ENCODE measurements around the gene JMJD6.
"Not testable (repeated sequence)": the region's sequence is repeated elsewhere in the genome, so short reads cannot be mapped to it uniquely, and the experiment has no call there.

DNA sequence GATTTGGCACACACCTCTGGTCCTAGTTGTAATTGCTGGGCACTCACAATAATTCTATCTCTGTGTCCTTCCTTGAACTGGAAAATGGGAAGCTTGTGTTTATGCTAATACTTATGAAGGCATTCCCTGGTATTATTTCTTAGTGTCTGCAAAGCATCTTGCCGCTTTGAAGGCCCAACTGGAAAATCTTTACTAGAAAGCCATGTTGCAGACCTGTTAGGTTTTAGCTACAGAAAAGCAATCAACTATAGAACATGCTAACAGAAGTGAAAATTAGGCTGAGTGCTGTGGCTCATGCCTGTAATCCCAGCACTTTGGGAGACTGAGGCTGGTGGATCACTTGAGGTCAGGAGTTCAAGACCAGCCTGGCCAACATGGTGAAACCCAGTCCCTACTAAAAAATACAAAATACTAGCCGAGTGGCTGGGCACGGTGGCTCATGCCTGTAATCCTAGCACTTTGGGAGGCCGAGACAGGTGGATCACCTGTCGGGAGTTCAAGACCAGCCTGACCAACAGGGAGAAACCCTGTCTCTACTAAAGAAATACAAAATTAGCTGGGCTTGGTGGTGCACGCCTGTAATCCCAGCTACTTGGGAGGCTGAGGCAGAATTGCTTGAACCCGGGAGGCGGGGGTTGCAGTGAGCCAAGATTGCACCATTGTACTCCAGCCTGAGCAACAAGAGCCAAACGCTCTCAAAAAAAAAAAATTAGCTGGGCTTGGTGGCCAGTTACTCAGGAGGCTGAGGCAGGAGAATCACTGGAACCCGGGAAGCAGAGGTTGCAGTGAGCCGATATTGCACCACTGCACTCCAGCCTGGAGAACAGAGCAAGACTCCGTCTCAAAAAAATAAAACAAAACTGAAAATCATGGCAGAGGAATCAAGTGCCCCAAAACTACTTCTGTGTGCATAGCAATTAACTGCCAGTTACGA is 5.7 kb upstream of the JMJD6 start:
- TF ChIP-seq, protein P1, sequence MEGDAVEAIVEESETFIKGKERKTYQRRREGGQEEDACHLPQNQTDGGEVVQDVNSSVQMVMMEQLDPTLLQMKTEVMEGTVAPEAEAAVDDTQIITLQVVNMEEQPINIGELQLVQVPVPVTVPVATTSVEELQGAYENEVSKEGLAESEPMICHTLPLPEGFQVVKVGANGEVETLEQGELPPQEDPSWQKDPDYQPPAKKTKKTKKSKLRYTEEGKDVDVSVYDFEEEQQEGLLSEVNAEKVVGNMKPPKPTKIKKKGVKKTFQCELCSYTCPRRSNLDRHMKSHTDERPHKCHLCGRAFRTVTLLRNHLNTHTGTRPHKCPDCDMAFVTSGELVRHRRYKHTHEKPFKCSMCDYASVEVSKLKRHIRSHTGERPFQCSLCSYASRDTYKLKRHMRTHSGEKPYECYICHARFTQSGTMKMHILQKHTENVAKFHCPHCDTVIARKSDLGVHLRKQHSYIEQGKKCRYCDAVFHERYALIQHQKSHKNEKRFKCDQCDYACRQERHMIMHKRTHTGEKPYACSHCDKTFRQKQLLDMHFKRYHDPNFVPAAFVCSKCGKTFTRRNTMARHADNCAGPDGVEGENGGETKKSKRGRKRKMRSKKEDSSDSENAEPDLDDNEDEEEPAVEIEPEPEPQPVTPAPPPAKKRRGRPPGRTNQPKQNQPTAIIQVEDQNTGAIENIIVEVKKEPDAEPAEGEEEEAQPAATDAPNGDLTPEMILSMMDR (IDR thresholded peaks at IDR 0.05), result not testable (repeated sequence)
- peak; percentile 48 for TF ChIP-seq POLR2AphosphoS5 (IDR thresholded peaks at IDR 0.05; ENCODE audit: low read depth, low read length)
- TF ChIP-seq, protein P2, sequence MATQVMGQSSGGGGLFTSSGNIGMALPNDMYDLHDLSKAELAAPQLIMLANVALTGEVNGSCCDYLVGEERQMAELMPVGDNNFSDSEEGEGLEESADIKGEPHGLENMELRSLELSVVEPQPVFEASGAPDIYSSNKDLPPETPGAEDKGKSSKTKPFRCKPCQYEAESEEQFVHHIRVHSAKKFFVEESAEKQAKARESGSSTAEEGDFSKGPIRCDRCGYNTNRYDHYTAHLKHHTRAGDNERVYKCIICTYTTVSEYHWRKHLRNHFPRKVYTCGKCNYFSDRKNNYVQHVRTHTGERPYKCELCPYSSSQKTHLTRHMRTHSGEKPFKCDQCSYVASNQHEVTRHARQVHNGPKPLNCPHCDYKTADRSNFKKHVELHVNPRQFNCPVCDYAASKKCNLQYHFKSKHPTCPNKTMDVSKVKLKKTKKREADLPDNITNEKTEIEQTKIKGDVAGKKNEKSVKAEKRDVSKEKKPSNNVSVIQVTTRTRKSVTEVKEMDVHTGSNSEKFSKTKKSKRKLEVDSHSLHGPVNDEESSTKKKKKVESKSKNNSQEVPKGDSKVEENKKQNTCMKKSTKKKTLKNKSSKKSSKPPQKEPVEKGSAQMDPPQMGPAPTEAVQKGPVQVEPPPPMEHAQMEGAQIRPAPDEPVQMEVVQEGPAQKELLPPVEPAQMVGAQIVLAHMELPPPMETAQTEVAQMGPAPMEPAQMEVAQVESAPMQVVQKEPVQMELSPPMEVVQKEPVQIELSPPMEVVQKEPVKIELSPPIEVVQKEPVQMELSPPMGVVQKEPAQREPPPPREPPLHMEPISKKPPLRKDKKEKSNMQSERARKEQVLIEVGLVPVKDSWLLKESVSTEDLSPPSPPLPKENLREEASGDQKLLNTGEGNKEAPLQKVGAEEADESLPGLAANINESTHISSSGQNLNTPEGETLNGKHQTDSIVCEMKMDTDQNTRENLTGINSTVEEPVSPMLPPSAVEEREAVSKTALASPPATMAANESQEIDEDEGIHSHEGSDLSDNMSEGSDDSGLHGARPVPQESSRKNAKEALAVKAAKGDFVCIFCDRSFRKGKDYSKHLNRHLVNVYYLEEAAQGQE (IDR thresholded peaks at IDR 0.05; ENCODE audit: insufficient read depth in 1 of 2, low read depth in 2 of 2, low read length in 1 of 2), result not testable (repeated sequence)
